Measurements from ENCODE around the gene CDH15.

CDH15 gene

DNA sequence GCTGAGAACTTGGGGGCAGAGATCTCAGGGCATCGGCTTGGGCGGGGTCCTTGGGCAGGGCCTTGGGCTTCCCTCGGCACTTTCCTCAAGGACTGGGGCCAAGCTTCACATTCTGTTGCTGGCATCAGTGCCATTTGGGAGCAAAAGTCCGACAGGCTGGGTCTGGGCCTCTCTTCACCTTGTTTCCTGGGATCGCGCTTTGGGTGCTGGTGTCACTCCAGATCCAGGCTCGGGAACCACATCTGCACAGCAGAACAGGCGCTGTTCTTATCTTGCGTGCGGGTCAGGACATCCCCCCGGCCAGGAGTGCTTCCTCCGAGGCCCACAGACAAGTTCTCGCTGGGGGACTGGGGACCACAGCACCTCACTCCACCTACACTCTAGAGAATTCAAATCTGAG lies 31.1 kb upstream of the CDH15 start:
- H3K4me3 ChIP-seq (ENCODE audit: insufficient read depth, low read length, poor library complexity, severe bottlenecking): no peak overlapping the region
- no peaks in the 10 kb centered on the region for H3K79me2 ChIP-seq (ENCODE audit: insufficient read depth, low read length)
- H3K9me3 ChIP-seq (ENCODE audit: insufficient read depth, low read length): no peaks in the 10 kb centered on the region
- no peaks in the 10 kb centered on the region for H4K20me1 ChIP-seq (ENCODE audit: low read depth, low read length)
- H2AFZ ChIP-seq (ENCODE audit: low read depth, low read length, severe bottlenecking): no peak overlapping the region
- no peak overlapping the region for H3K4me2 ChIP-seq (ENCODE audit: low read depth, low read length, poor library complexity, severe bottlenecking)
- H3K9ac ChIP-seq (ENCODE audit: low read length): no peak overlapping the region
- no peaks in the 10 kb centered on the region for H3K9me2 ChIP-seq (replicated peaks; ENCODE audit: insufficient read depth, low read length)
- peaks cover 3% of the 10 kb centered on the region; the same call in 1 of the 2 replicates for H3K36me3 ChIP-seq (ENCODE audit: low read length)
- H3F3A ChIP-seq (ENCODE audit: insufficient read depth): no peaks in the 10 kb centered on the region
- TF ChIP-seq EZH2phosphoT487 (conservative IDR thresholded peaks at IDR 0.05; ENCODE audit: low read length): no peak
- TF ChIP-seq, protein P1, sequence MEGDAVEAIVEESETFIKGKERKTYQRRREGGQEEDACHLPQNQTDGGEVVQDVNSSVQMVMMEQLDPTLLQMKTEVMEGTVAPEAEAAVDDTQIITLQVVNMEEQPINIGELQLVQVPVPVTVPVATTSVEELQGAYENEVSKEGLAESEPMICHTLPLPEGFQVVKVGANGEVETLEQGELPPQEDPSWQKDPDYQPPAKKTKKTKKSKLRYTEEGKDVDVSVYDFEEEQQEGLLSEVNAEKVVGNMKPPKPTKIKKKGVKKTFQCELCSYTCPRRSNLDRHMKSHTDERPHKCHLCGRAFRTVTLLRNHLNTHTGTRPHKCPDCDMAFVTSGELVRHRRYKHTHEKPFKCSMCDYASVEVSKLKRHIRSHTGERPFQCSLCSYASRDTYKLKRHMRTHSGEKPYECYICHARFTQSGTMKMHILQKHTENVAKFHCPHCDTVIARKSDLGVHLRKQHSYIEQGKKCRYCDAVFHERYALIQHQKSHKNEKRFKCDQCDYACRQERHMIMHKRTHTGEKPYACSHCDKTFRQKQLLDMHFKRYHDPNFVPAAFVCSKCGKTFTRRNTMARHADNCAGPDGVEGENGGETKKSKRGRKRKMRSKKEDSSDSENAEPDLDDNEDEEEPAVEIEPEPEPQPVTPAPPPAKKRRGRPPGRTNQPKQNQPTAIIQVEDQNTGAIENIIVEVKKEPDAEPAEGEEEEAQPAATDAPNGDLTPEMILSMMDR (IDR thresholded peaks at IDR 0.05; ENCODE audit: insufficient read depth, low read length, poor library complexity, severe bottlenecking): no peak
- H3K27me3 ChIP-seq (ENCODE audit: low read length): no peaks in the 10 kb centered on the region
- H3K27ac ChIP-seq (ENCODE audit: low read depth, low read length): no peak overlapping the region

DNA sequence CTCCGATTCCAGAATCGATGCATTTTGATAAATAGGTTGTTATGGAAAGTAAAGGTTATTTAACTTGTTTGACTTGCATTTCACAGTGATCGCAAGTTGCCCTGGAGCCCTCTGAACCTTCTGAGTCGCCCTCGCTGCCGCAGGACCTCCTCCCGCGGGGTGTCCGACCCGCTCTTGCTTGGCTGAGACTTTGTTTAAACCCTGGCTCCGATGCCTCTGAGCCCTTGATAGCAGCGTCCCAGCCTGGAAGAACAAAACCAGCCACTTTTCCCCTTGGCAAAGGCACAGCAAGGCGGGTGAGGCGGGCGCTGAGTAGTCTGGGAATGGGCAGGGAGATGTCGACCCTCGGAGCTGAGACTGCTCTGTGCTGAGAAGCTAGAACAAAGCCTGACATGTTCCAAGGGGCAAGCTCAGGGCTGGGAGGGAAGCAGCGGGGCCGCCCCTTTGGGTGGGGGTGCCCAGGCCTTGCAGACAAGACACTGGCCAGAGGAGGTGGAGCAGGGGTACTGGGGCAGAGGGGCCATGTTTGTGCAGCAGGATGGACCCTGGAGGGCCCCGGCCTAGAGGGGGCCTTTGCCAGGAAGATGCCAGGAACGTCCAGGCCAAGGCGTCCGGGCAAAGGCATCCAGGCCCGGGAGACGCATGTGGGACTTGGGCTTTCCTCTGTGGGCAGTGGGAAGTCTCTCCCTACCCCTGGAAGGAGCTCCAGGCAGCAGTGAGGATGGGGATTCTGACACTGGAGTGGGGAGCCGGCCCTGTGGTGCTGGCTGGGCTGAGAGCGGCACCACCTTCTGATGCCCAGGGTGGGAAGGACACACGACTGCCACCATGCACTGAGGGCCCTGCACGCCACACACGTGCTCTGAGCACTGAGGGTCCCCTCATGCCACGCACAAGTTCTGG lies 30.3 kb upstream of the CDH15 start:
- peaks cover 11% of the 10 kb centered on the region for H3K36me3 ChIP-seq (ENCODE audit: low read length)
- H4K20me1 ChIP-seq (ENCODE audit: low read depth, low read length): no peaks in the 10 kb centered on the region

DNA sequence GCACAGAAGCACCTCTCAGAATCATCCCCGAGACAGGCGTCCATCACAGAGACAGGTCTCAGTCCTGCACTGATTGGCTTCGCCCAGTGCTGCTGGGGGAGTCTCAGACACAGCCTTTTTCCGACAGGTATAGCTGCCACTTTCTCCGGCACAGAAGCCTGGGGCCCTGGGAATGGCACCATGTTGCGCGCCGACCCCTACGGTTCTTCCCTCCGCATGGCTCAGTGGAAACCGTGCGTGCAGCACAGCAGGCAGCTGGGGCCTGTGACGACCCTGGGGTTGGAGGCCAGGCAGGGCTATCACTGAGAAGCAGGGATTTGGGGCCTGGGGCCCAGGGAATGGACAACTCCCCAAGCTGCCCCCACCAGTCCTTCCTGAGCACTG lies 29.7 kb upstream of the CDH15 start:
- Histone ChIP-seq H4K20me1 (ENCODE audit: low read depth, low read length) (no peaks in the 10 kb centered on the region), H3K4me2 (ENCODE audit: low read depth, low read length, poor library complexity, severe bottlenecking) (no peak overlapping the region), H3K79me2 (ENCODE audit: insufficient read depth, low read length) (no peaks in the 10 kb centered on the region), H3K27me3 (ENCODE audit: low read length) (no peaks in the 10 kb centered on the region), H3F3A (ENCODE audit: insufficient read depth) (no peaks in the 10 kb centered on the region), H3K9ac (ENCODE audit: low read length) (no peak overlapping the region), H3K9me3 (ENCODE audit: insufficient read depth, low read length) (no peaks in the 10 kb centered on the region), H3K36me3 (ENCODE audit: low read length) (peaks cover 18% of the 10 kb centered on the region), H3K4me3 (ENCODE audit: insufficient read depth, low read length, poor library complexity, severe bottlenecking) (no peak overlapping the region), H3K9me2 (replicated peaks; ENCODE audit: insufficient read depth, low read length) (no peaks in the 10 kb centered on the region), H2AFZ (ENCODE audit: low read depth, low read length, severe bottlenecking) (no peak overlapping the region), H3K27ac (ENCODE audit: low read depth, low read length) (no peak overlapping the region)
- TF ChIP-seq, protein P1 (IDR thresholded peaks at IDR 0.05; ENCODE audit: insufficient read depth, low read length, poor library complexity, severe bottlenecking): no peak
- no peak for TF ChIP-seq EZH2phosphoT487 (conservative IDR thresholded peaks at IDR 0.05; ENCODE audit: low read length)

More for the DNA sequence above, 30.3 kb upstream of the CDH15 start:
- no peaks in the 10 kb centered on the region for H3F3A ChIP-seq (ENCODE audit: insufficient read depth)
- TF ChIP-seq EZH2phosphoT487 (conservative IDR thresholded peaks at IDR 0.05; ENCODE audit: low read length): no peak
- TF ChIP-seq, protein P1 (IDR thresholded peaks at IDR 0.05; ENCODE audit: insufficient read depth, low read length, poor library complexity, severe bottlenecking): no peak
- no peaks in the 10 kb centered on the region for H3K79me2 ChIP-seq (ENCODE audit: insufficient read depth, low read length)
- no peaks in the 10 kb centered on the region for H3K27me3 ChIP-seq (ENCODE audit: low read length)
- H2AFZ ChIP-seq (ENCODE audit: low read depth, low read length, severe bottlenecking): no peak overlapping the region
- no peaks in the 10 kb centered on the region for H3K9me2 ChIP-seq (replicated peaks; ENCODE audit: insufficient read depth, low read length)
- no peak overlapping the region for H3K4me3 ChIP-seq (ENCODE audit: insufficient read depth, low read length, poor library complexity, severe bottlenecking)
- no peak overlapping the region for H3K4me2 ChIP-seq (ENCODE audit: low read depth, low read length, poor library complexity, severe bottlenecking)
- H3K9ac ChIP-seq (ENCODE audit: low read length): no peak overlapping the region
- no peaks in the 10 kb centered on the region for H3K9me3 ChIP-seq (ENCODE audit: insufficient read depth, low read length)
- no peak overlapping the region for H3K27ac ChIP-seq (ENCODE audit: low read depth, low read length)

Measured in SU-DHL-6 (cell line).